K562 (cell line): ENCODE data around the gene SUSD5. TPM values are rescaled to one million over a fixed set of nuclear protein-coding genes. Genes with fewer than 3 reads are reported as not detected.
A peak's percentile ranks its signal among the peaks of the same experiment; 100 is the strongest.

Experiments
- ATAC-seq: fragments of 200-7000 bp; cut with Tn5 transposase; 3 replicates; pipeline ENCODE4 v1.9.1; 2020; ENCODE audit warnings: moderate library complexity
- BruUV-seq: library from RNA; stranded (reverse); fragments of 400-500 nt; replicated peaks from 2 replicates; lab custom pipeline; 2021; lab: Mats Ljungman, UMichigan
- CTCF ChIA-PET: fragments of 300-600 bp; formaldehyde crosslinking; extraction: SDS; loops from one replicate; lab custom pipeline; 2021; ENCODE audit warnings: low intra/inter-chr PET ratio; lab: Yijun Ruan, JAX
- POLR2A ChIA-PET: fragments of 300-600, 350-650 bp; sonication (Branson Sonifier 250); formaldehyde crosslinking; extraction: SDS; loops from one replicate; lab custom pipeline; 2021; ENCODE audit warnings: antibody characterized with exemption, inconsistent platforms; lab: Yijun Ruan, JAX
- DNase-seq, 4 experiments: peaks; one replicate each; pipeline versions ENCODE4 v3.0.0 to v3.0.0-alpha.2; 2011 to 2018; ENCODE audit warnings: low spot score in 3 of 4, mixed read lengths in 3 of 4; ENCODE audit errors: extremely low read depth in 1 of 4
- FAIRE-seq: peaks from 2 replicates; lab custom pipeline; 2011; peaks lifted over from hg19 to GRCh38; lab: Jason Lieb, UNC
- H2AFZ ChIP-seq: 2 replicates; pipeline ENCODE4 v1.6.0; 2011; ENCODE audit warnings: low read depth, low read length, control low read depth, inconsistent platforms
- H3K27ac ChIP-seq: fragments of 200-600 bp; 3 replicates; pipeline ENCODE4 v1.8.0; 2011; ENCODE audit warnings: low read depth, mild to moderate bottlenecking, control low read depth, inconsistent platforms, low read length, moderate library complexity, mixed read lengths; ENCODE audit errors: extremely low read depth
- H3K27me3 ChIP-seq, 2 experiments: fragments of 300-600 bp in 1 of 2; 2 replicates in 1 of 2; 3 replicates in 1 of 2; pipeline versions ENCODE4 v1.6.0 to v1.8.0; 2011; ENCODE audit warnings: inconsistent platforms in 2 of 2, low read length in 2 of 2, mild to moderate bottlenecking in 1 of 2, mixed read lengths in 1 of 2, moderate library complexity in 1 of 2; ENCODE audit not compliant: control insufficient read depth in 2 of 2, insufficient read depth in 2 of 2
- H3K36me3 ChIP-seq: fragments of 300-600 bp; 3 replicates; pipeline ENCODE4 v1.8.0; 2011; ENCODE audit warnings: mild to moderate bottlenecking, low read length, inconsistent platforms; ENCODE audit not compliant: control insufficient read depth, insufficient read depth
- H3K4me1 ChIP-seq, 2 experiments: fragments of 200-600 bp in 1 of 2; replicated peaks in 1 of 2; 2 replicates in 1 of 2; 3 replicates in 1 of 2; pipeline versions ENCODE4 v1.5.1 to v1.8.0; 2011; ENCODE audit warnings: inconsistent platforms in 2 of 2, low read length in 2 of 2, mild to moderate bottlenecking in 1 of 2, mixed read lengths in 1 of 2, moderate library complexity in 1 of 2; ENCODE audit not compliant: control insufficient read depth in 2 of 2, insufficient read depth in 2 of 2
- H3K4me2 ChIP-seq: 2 replicates; pipeline ENCODE4 v1.6.1; 2011; ENCODE audit warnings: low read length, control low read depth, inconsistent platforms, mixed read lengths; ENCODE audit not compliant: insufficient read depth
- H3K4me3 ChIP-seq: fragments of 200-600 bp; sonication (generic), shearing (Covaris generic); 2 replicates; pipeline ENCODE4 v1.5.1; 2016; ENCODE audit warnings: control low read depth, inconsistent platforms
- H3K79me2 ChIP-seq: fragments of 200-600 bp; 3 replicates; pipeline ENCODE4 v1.8.0; 2011; ENCODE audit warnings: low read length, inconsistent platforms; ENCODE audit not compliant: control insufficient read depth, insufficient read depth
- H3K9ac ChIP-seq, 2 experiments: 2 replicates each; pipeline versions ENCODE4 v1.6.0 to v1.6.1; 2011; ENCODE audit warnings: low read depth in 2 of 2, low read length in 2 of 2, control low read depth in 1 of 2, inconsistent platforms in 1 of 2, mild to moderate bottlenecking in 1 of 2, mixed read lengths in 1 of 2; ENCODE audit not compliant: insufficient read depth in 1 of 2
- H3K9me1 ChIP-seq: one replicate; pipeline ENCODE4 v1.6.0; 2011; ENCODE audit warnings: inconsistent platforms, mild to moderate bottlenecking, low read length, moderate library complexity; ENCODE audit not compliant: control insufficient read depth, insufficient read depth
- H3K9me3 ChIP-seq: replicated peaks from 2 replicates; pipeline ENCODE4 v1.5.1; 2011; ENCODE audit warnings: low read depth, low read length, inconsistent platforms; ENCODE audit not compliant: control insufficient read depth, insufficient read depth
- H4K20me1 ChIP-seq: replicated peaks from 2 replicates; pipeline ENCODE4 v1.6.1; 2011; ENCODE audit warnings: low read length, inconsistent platforms, mixed read lengths; ENCODE audit not compliant: control insufficient read depth, insufficient read depth
- ARID1B ChIP-seq: fragments of 450-650 bp; IDR thresholded peaks from 2 replicates; pipeline ENCODE4 v1.6.1; 2016; ENCODE audit warnings: antibody characterized with exemption, mild to moderate bottlenecking, inconsistent platforms
- ATF6 ChIP-seq: sonication (generic); formaldehyde crosslinking; IDR thresholded peaks from 2 replicates; pipeline ENCODE4 v1.4.0; 2020; ENCODE audit warnings: mild to moderate bottlenecking, missing genetic modification reagents
- CBX3 ChIP-seq, 2 experiments: IDR thresholded peaks; 1 replicate in 1 of 2; 2 replicates in 1 of 2; pipeline ENCODE4 v1.6.1; 2012; ENCODE audit warnings: inconsistent platforms in 2 of 2, low read length in 2 of 2, borderline replicate concordance in 1 of 2, control low read depth in 1 of 2
- CBX5 ChIP-seq: IDR thresholded peaks from 2 replicates; pipeline ENCODE4 v1.6.1; 2014; ENCODE audit warnings: low read depth, borderline replicate concordance
- CGGBP1 ChIP-seq: fragments of 250-450 bp; sonication (Bioruptor Pico); IDR thresholded peaks from 2 replicates; pipeline ENCODE4 v1.9.0; 2021; ENCODE audit warnings: mild to moderate bottlenecking
- DDX20 ChIP-seq: fragments of 450-650 bp; IDR thresholded peaks from 2 replicates; pipeline ENCODE4 v1.6.1; 2016; ENCODE audit warnings: missing genetic modification characterization, low read depth, mild to moderate bottlenecking, missing compliant biosample characterization, moderate library complexity
- ELF2 ChIP-seq: fragments of 250-450 bp; sonication (Bioruptor Pico); IDR thresholded peaks from 2 replicates; pipeline ENCODE4 v1.5.0; 2021; ENCODE audit warnings: mild to moderate bottlenecking
- HDAC8 ChIP-seq: fragments of 450-650 bp; IDR thresholded peaks from 2 replicates; pipeline ENCODE4 v1.6.1; 2016; ENCODE audit warnings: mild to moderate bottlenecking, missing genetic modification characterization, moderate library complexity, missing compliant biosample characterization
- HNRNPK ChIP-seq: fragments of 200-400 bp; formaldehyde crosslinking; IDR thresholded peaks from one replicate; pipeline ENCODE4 v1.6.1; 2018; ENCODE audit warnings: mild to moderate bottlenecking, low read depth, low read length; ENCODE audit not compliant: poor library complexity, severe bottlenecking
- MXI1 ChIP-seq: IDR thresholded peaks from 2 replicates; pipeline ENCODE4 v1.6.1; 2011; ENCODE audit warnings: low read depth, mild to moderate bottlenecking, improper control_type of control experiment, low read length
- NFE2L1 ChIP-seq: fragments of 450-650 bp; IDR thresholded peaks from 2 replicates; pipeline ENCODE4 v1.6.1; 2016; ENCODE audit warnings: missing genetic modification characterization, low read depth, mild to moderate bottlenecking, missing compliant biosample characterization, moderate library complexity, borderline replicate concordance
- NR2C2 ChIP-seq, 2 experiments: fragments of 200-800 bp in 1 of 2; sonication (Bioruptor generic) in 1 of 2; sonication (generic) in 1 of 2; formaldehyde crosslinking in 1 of 2; IDR thresholded peaks; 2 replicates each; pipeline versions ENCODE4 v1.6.1 to v1.8.0; 2016 to 2022; ENCODE audit warnings: mild to moderate bottlenecking in 1 of 2, missing compliant biosample characterization in 1 of 2, missing genetic modification characterization in 1 of 2, missing genetic modification reagents in 1 of 2
- PRPF4 ChIP-seq: fragments of 200-400 bp; formaldehyde crosslinking; IDR thresholded peaks from one replicate; pipeline ENCODE4 v1.6.1; 2017; ENCODE audit warnings: low read length, low read depth, mild to moderate bottlenecking; ENCODE audit not compliant: insufficient read depth, poor library complexity, severe bottlenecking
- PURB ChIP-seq: sonication (generic); formaldehyde crosslinking; IDR thresholded peaks from 2 replicates; pipeline ENCODE4 v1.9.0; 2021; ENCODE audit warnings: low read depth, mild to moderate bottlenecking, missing genetic modification reagents
- RBM17 ChIP-seq: fragments of 200-400 bp; formaldehyde crosslinking; IDR thresholded peaks from 2 replicates; pipeline ENCODE4 v1.6.1; 2017; ENCODE audit warnings: low read depth, mild to moderate bottlenecking, low read length, borderline replicate concordance
- RBM22 ChIP-seq: fragments of 200-400 bp; formaldehyde crosslinking; IDR thresholded peaks from 2 replicates; pipeline ENCODE4 v1.6.1; 2018; ENCODE audit warnings: low read length, low read depth; ENCODE audit not compliant: poor library complexity, severe bottlenecking
- SMARCA5 ChIP-seq: fragments of 450-650 bp; IDR thresholded peaks from 2 replicates; pipeline ENCODE4 v1.6.1; 2016
- TRIM24 ChIP-seq, 2 experiments: fragments of 450-650 bp; IDR thresholded peaks; 2 replicates each; pipeline ENCODE4 v1.6.1; 2016
- ZNF197 ChIP-seq: fragments of 200-800 bp; sonication (Bioruptor generic); IDR thresholded peaks from 2 replicates; pipeline ENCODE4 v1.6.1; 2016; ENCODE audit warnings: low read depth, missing genetic modification characterization, missing compliant biosample characterization
- ZNF274 ChIP-seq: IDR thresholded peaks from 2 replicates; pipeline ENCODE4 v1.6.1; 2011; ENCODE audit warnings: low read depth, mild to moderate bottlenecking, low read length, moderate library complexity, borderline replicate concordance
- ZNF449 ChIP-seq: fragments of 250-450 bp; sonication (Bioruptor Pico); IDR thresholded peaks from 2 replicates; pipeline ENCODE4 v1.8.0; 2022; ENCODE audit warnings: moderate library complexity, mild to moderate bottlenecking, inconsistent platforms
- in situ Hi-C: fragments of 300-500 bp; cut with MboI; formaldehyde crosslinking; loops from 4 replicates; pipeline ENCODE4 v1.15.0; 2018; ENCODE audit warnings: inconsistent platforms, mixed read lengths
- intact Hi-C: fragments of 100-400 bp; cut with micrococcal nuclease; formaldehyde crosslinking; loops from 2 replicates; pipeline ENCODE4 v1.14.2; 2022
- polyA plus RNA-seq, 8 experiments: library from polyadenylated mRNA; depleted of rRNA in 4 of 8; stranded (reverse) in 5 of 8; unstranded in 3 of 8; fragments of >200 nt; fragmentation: Nextera tagmentation in 2 of 8; fragmentation: Illumina TruSeq in 1 of 8; extraction: Ambion mirVana in 2 of 8; extraction: Trizol in 1 of 8; gene quantifications; 2 replicates each; pipeline versions ENCODE4 v1.2.1 to v1.2.3, GENCODE V29; 2011 to 2014; ENCODE audit warnings: inconsistent platforms in 1 of 8, missing spikeins in 1 of 8
- total RNA-seq, 7 experiments: library from RNA; depleted of rRNA in 6 of 7; stranded (reverse); fragments of >200 nt in 6 of 7; fragmentation: Illumina TruSeq in 2 of 7; extraction: Trizol in 2 of 7; gene quantifications; 2 replicates each; pipeline versions ENCODE4 v1.2.1 to v1.2.3, GENCODE V29; 2011 to 2021; ENCODE audit warnings: low replicate concordance in 1 of 7

Gene SUSD5
- total and polyA plus RNA-seq, 9 of the 15 experiments (the other 6 are each of a cell fraction or from before 2014, with no cell fraction given), result not detected

- Histone ChIP-seq H3K27ac (no peak overlapping the region), H3K9me3 (no peaks in the 10 kb centered on the region), H3K9me1 (no peaks in the 10 kb centered on the region), H3K27me3 (peaks cover 5 to 11% of the 10 kb centered on the region in 2 experiments), H2AFZ (no peak overlapping the region), H3K4me2 (no peak overlapping the region), H3K4me3 (no peak overlapping the region), H3K9ac (no peak overlapping the region), H3K4me1 (no peaks in the 10 kb centered on the region), H4K20me1 (no peaks in the 10 kb centered on the region), H3K36me3 (no peaks in the 10 kb centered on the region), H3K79me2 (no peaks in the 10 kb centered on the region)
- no TSS peak for BruUV-seq
- DNase-seq (no peak), FAIRE-seq (no peak), ATAC-seq (no peak)
- intact Hi-C loops, result no loop called here
- in situ Hi-C loops, result no loop called here
- ChIA-PET POLR2A (no interaction called here), CTCF (no interaction called here)
- TF ChIP-seq CBX3 (IDR thresholded peaks at IDR 0.05; ENCODE audit: borderline replicate concordance in 1 of 2, low read length in 2 of 2) (0 out of 3 replicates have a peak, but pooled peaks of 1 of the 2 experiments have one; percentile 38), ZNF449 (CRISPR knock-in tag) (no peak), ARID1B (no peak), MXI1 (no peak), HNRNPK (no peak), ZNF197 (CRISPR knock-in tag) (no peak), CGGBP1 (no peak), ZNF274 (no peak), PURB (CRISPR knock-in tag) (no peak), NR2C2 (CRISPR knock-in tag; IDR thresholded peaks at IDR 0.05) (no peak), NR2C2 (tag; IDR thresholded peaks at IDR 0.05) (no peak), ELF2 (CRISPR knock-in tag) (no peak), DDX20 (no peak), ATF6 (CRISPR knock-in tag) (no peak), SMARCA5 (peak; percentile 56; the same call in 1 of the 2 replicates), RBM17 (no peak), RBM22 (no peak), PRPF4 (no peak), CBX5 (no peak), HDAC8 (tag) (no peak), TRIM24 (IDR thresholded peaks at IDR 0.05) (peak in 1 of 2 experiments; percentile 10; a peak in 1 of 4 replicates), NFE2L1 (tag) (no peak)
Measured at GRCh38 chr3:33209357-33209756, 9.3 kb downstream of the SUSD5 start.
